Right cardiac atrium (tissue), 5 donors: Measurements from ENCODE around the gene SLC25A27. TPM values are rescaled to one million over a fixed set of nuclear protein-coding genes. Genes with fewer than 3 reads are reported as not detected.

Experiments used
- ATAC-seq, 2 donors: fragments of 200-7000 bp; cut with Tn5 transposase; one replicate each; pipeline versions ENCODE4 v1.8.0 to v1.9.1; 2020; ENCODE audit warnings: moderate library complexity in 2 of 2, mild to moderate bottlenecking in 1 of 2
- DNase-seq, 3 donors: peaks; one replicate each; pipeline ENCODE4 v3.0.0-alpha.2; 2020
- H3K27ac ChIP-seq: one replicate; pipeline ENCODE4 v1.5.1; 2013; ENCODE audit warnings: mild to moderate bottlenecking, low read length, control low read depth, moderate library complexity
- H3K27me3 ChIP-seq: one replicate; pipeline ENCODE4 v1.6.1; 2013; ENCODE audit not compliant: control insufficient read depth, insufficient read depth
- H3K4me1 ChIP-seq: one replicate; pipeline ENCODE4 v1.6.1; 2013; ENCODE audit warnings: low read length; ENCODE audit not compliant: control insufficient read depth, insufficient read depth
- H3K4me3 ChIP-seq: one replicate; pipeline ENCODE4 v1.5.1; 2013; ENCODE audit warnings: low read length, control low read depth
- H3K9me3 ChIP-seq: one replicate; pipeline ENCODE4 v1.6.1; 2013; ENCODE audit warnings: low read length; ENCODE audit not compliant: control insufficient read depth
- WGBS: extraction: QIAGEN DNeasy Blood & Tissue Kit; methylation state at CpG from one replicate; pipeline ENCODE4 v1.1.7; 2013; 5-methylcytosine and 5-hydroxymethylcytosine counted together
- intact Hi-C, 4 donors: fragments of 100-400 bp; cut with DNase I; formaldehyde crosslinking; loops; one replicate each; pipeline versions ENCODE4 v1.11.0 to v1.14.0; 2022 to 2023
- long read RNA-seq, 4 donors: library from polyadenylated mRNA; unstranded; transcript quantifications; one replicate each; pipeline ENCODE4 v2.0.0, GENCODE V29; 2020 to 2021
- polyA plus RNA-seq: library from polyadenylated mRNA; stranded (reverse); fragments of 200-250 nt; gene quantifications from one replicate; pipeline ENCODE4 v1.2.3, GENCODE V29; 2013
- total RNA-seq, 4 donors: library from RNA; stranded (reverse); fragmentation: NEBNext Ultra II Directional; extraction: Animal tissue kit (Norgen Biotek cat#: 25700); gene quantifications; one replicate each; pipeline ENCODE4 v1.2.1, GENCODE V29; 2021
- donor health status: healthy with polysubstance abuse.
- donor health status: DM: no; HTN: yes; CAD: no.
- donor health status: DM: no; HTN: no; CAD: no.
- donor health status: DM: no; HTN: yes; CAD: no; lungs with severe emphysema.
- donor health status: DM: yes; HTN: yes; CAD: no.

The SLC25A27 gene, protein sequence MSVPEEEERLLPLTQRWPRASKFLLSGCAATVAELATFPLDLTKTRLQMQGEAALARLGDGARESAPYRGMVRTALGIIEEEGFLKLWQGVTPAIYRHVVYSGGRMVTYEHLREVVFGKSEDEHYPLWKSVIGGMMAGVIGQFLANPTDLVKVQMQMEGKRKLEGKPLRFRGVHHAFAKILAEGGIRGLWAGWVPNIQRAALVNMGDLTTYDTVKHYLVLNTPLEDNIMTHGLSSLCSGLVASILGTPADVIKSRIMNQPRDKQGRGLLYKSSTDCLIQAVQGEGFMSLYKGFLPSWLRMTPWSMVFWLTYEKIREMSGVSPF
- total RNA-seq (10 to 100 TPM; 15.5 to 19.9 (median 17.7) TPM), polyA plus RNA-seq (17.0 TPM)
- long read RNA-seq, donor 1, partial matches to known transcripts: 0 of 7 reads
- long read RNA-seq, donor 1, other reads (novel, unspliced or antisense): 6 of 7 reads
- long read RNA-seq, donor 2, partial matches to known transcripts: 0 of 7 reads
- long read RNA-seq, donor 2, other reads (novel, unspliced or antisense): 7 of 7 reads
- long read RNA-seq, donor 3, partial matches to known transcripts: 0 of 9 reads
- long read RNA-seq, donor 3, other reads (novel, unspliced or antisense): 9 of 9 reads
- long read RNA-seq, donor 4, partial matches to known transcripts: 1 of 8 reads
- long read RNA-seq, donor 4, other reads (novel, unspliced or antisense): 6 of 8 reads

DNA sequence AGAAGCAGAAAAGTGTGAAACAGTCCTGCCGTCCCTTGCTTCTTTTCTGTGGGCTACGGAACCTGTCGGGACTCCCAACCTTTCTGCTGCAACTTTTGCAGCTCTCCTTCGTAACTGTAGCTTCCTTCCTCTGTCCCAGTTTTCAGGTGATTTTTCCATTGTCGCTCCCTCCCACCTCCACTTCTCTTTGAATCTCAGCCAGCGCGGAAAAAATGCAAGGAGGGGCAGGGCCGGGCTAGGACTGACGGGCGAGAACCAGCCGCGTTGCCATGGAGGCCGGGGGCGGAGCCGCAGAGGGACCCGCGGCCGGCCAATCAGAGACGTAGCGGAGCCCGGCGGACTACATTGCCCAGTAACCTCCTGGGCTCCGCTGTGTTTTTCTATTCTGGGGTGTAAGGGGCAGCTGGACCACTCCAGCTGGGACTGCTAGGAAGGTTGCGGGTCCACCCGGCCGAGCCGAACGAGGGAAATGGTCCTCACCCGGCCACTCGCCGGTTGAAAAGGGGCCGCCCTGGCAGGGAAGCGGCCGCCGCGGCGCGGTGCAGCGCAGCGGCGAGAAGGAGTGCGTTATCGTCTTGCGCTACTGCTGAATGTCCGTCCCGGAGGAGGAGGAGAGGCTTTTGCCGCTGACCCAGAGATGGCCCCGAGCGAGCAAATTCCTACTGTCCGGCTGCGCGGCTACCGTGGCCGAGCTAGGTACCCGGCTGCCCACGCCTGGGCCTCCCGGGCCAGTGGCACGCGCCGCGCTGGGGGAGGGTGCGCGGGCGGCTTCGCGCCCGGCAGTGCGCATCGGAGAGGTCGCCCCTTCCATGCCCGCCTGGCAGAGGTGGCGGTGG lies at the start of gene SLC25A27, which contains the start of gene CYP39A1:
TSS of gene SLC25A27 (plus strand) at position 373 of the 836 bp plus-strand sequence. CDS start at position 591, 218 bp downstream.
TSS of gene CYP39A1 (minus strand) at position 216 of the 836 bp plus-strand sequence. CDS start 236 bp downstream, outside the sequence.
- Histone ChIP-seq H3K4me3 (peak within 1 kb of the TSS; percentile 79), H3K4me1 (no peaks in the 10 kb centered on the region), H3K27ac (peak within 1 kb of the TSS; percentile 80), H3K27me3 (no peaks in the 10 kb centered on the region), H3K9me3 (no peaks in the 10 kb centered on the region)
- intact Hi-C loops: no loop called here
- DNase-seq (peak; percentile 93 to 98 (median 96)), ATAC-seq (peak; percentile 100)
- under 1% methylated on average over 72 of the region's 72 CpGs for WGBS

DNA sequence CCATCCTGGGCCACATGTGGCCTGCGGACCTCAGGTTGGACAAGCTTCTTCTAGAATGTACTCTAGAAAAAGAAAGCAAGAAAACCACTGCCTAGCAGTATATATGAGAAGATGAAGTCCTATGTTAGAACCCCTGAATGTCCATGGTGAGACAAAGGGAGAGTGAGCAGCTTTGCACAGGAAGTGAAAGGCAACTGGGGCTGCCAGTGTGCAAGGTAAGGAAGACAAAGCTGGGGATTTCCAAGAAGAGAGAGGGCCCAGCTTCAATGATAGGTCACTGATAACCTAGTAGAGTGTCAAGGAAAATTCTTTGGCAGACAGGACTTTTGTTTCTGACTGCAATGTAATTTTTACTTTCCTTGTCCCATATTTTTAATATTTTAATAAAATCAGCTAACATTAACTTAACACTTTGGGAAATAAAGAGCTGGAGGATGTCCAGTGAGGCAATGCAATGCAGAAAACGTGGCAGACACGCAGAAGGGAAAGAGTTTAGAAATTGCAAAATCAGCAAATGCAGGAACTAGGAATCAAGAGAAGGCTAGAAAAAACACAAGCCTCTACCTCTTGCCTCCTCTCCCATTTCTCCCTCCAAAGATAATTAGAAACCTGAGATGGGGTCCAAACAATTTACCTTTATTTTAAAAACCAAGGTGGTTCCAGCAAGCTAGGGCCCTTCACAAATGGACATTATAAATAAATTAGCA lies 47.5 kb upstream of the SLC25A27 start:
- ATAC-seq (no peak), DNase-seq (no peak)
- Histone ChIP-seq H3K4me3 (no peak overlapping the region), H3K9me3 (no peaks in the 10 kb centered on the region), H3K4me1 (peaks cover 2% of the 10 kb centered on the region), H3K27me3 (no peaks in the 10 kb centered on the region), H3K27ac (no peak overlapping the region)
- intact Hi-C loops: no loop called here
- 83% methylated on average over 3 of the region's 3 CpGs for WGBS

DNA sequence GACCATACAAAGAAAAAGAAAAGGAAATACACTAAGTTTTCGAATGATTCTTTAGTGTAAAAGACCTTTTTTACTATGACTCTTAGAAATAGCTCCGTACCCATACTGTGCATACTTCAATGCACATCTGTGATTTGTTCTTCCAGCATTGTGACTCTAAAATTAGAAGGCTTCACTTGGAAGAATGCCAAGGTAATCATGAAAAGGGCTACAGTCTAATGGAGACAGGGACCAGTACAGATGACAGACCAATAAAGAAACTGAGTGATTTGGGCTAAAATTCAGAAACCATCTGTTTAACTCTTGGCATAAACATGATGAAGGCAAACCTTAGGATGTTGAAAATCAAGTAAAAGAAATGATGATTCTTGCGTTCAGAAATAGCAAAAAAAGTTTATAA lies 46.4 kb upstream of the SLC25A27 start:
- DNase-seq (no peak), ATAC-seq (no peak)
- 52% methylated on average over 3 of the region's 3 CpGs for WGBS
- no peaks in the 10 kb centered on the region for H3K27me3 ChIP-seq
- H3K27ac ChIP-seq: no peak overlapping the region
- H3K9me3 ChIP-seq: no peaks in the 10 kb centered on the region
- peaks cover 2% of the 10 kb centered on the region for H3K4me1 ChIP-seq
- intact Hi-C loops: no loop called here
- H3K4me3 ChIP-seq: no peak overlapping the region

DNA sequence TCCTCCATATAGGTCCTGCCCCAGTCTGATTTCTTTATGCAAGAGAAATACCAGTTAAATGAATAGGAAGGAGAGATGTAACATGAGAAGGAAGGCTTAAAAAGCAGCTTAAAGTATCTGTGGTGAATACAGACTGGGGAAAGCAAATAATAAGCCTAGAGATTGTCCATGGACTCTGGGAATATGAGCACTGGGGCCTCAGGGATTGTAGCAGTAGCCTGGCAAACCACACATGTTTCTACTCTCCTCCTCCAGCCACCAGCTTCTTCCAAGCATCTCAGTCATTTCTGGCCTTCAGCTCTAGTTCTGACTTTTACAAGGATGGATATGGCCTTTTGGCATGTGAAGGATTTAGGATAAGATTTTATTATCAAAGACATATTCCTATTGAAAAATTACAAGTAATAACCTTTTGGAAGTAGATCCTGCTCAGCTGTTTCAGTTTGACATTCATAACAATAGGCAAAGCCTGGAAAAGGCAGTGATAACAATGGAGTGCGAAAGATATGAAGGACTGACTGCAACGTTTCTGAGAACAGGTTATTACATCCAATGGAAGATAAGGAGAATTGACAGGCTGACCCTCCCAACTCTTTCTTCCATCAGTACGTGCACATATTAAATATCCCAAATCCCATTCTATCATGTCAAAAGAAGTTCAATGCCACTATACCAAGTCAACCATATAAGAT lies 41.8 kb upstream of the SLC25A27 start:
- no peaks in the 10 kb centered on the region for H3K4me1 ChIP-seq
- ATAC-seq: no peak
- H3K9me3 ChIP-seq: no peaks in the 10 kb centered on the region
- H3K4me3 ChIP-seq: no peak overlapping the region
- H3K27ac ChIP-seq: no peak overlapping the region
- no peak for DNase-seq
- intact Hi-C loops: no loop called here
- WGBS: 57% methylated on average over 3 of the region's 3 CpGs
- H3K27me3 ChIP-seq: no peaks in the 10 kb centered on the region

DNA sequence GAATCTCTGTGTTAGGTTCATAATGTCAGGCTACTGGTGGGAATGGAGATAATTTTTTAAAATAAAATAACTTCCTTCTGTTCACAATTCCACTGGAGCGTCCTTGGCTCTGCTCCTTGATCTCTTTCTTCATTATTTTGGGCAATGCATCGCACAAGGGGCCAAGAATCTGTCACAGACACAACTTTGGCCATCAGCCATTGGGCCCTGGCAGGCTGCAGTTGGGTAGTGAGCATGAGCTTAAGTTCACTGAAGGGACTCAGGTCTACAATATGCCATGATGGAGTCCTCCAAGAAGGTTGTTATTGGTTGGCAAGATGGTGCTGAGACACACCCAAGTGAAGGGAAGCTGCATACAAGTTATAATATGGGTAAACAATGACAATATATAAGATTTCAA lies 40.1 kb upstream of the SLC25A27 start:
- intact Hi-C loops: no loop called here
- ATAC-seq: peak; percentile 28 to 47

DNA sequence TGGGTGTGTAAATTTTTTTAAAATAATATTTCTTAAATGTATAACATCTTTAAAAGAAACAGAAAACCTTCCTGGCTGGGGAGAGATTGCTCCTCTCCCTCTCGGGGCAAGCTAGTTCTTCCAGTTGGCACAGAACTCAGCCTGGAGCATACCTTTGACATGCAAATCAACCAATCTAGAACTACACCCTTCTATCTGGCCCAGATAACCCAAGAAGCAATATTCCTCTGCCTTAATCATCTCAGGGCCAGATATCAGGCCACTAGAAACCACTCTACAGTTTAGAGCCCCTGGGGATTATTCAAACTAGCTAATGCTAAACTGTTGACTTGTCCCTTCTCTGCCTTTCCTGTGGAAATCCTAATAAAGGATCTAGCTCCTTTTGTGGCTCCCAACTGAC lies 34.0 kb upstream of the SLC25A27 start:
- H3K4me3 ChIP-seq: no peak overlapping the region
- ATAC-seq (no peak), DNase-seq (no peak)
- no peak overlapping the region for H3K27ac ChIP-seq
- peaks cover 1% of the 10 kb centered on the region for H3K4me1 ChIP-seq
- WGBS: 90% methylated on average over 1 of the region's 1 CpG
- no peaks in the 10 kb centered on the region for H3K27me3 ChIP-seq
- no peaks in the 10 kb centered on the region for H3K9me3 ChIP-seq
- intact Hi-C loops: no loop called here

More for the DNA sequence above, 40.1 kb upstream of the SLC25A27 start:
- no peak overlapping the region for H3K4me3 ChIP-seq
- no peaks in the 10 kb centered on the region for H3K9me3 ChIP-seq
- H3K4me1 ChIP-seq: no peaks in the 10 kb centered on the region
- H3K27me3 ChIP-seq: no peaks in the 10 kb centered on the region
- H3K27ac ChIP-seq: no peak overlapping the region
- DNase-seq: peak; percentile 17 to 60 (median 43)
- WGBS: 46% methylated on average over 2 of the region's 2 CpGs

DNA sequence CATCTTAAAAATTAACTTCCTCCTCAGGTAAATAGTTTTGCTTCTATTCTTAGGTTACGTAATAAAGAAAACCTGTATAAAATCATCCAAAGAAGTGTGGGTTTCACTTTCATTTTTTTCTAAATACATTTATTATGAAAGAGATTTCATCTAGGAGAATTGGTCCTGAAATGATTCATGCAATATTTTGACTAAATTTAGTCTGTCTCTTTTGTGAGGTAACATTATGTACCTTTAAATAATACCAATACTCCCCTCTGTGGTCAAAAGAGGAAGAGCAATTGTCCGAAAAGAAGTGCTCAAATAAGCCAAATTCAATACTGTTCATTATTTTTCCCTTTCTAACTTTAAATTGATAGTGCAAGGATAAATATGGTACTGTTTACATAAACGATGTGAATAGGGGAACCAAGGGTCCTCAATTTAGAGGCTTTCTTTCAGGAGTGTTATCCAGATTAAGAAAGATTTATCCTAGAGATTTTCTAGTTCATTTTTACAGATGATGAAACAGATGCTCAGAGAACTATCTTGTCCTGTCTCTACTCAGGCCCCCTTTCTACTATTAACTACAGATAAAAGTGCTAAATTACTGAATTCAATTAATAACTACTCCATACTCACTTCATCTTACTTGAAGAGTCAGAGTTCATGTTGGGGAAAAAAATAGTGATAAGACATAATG lies 26.4 kb upstream of the SLC25A27 start:
- no peak for DNase-seq
- intact Hi-C loops: loop anchor here in 3 of 4 donors (5.0 to 10.0 kb wide), 3 partner anchors 132 to 209 kb away; partner anchors contain the start of gene RCAN2 (in 2 of the 3)
- H3K9me3 ChIP-seq: no peaks in the 10 kb centered on the region
- H3K27ac ChIP-seq: no peak overlapping the region
- no peaks in the 10 kb centered on the region for H3K27me3 ChIP-seq
- WGBS: 28% methylated on average over 3 of the region's 3 CpGs
- H3K4me3 ChIP-seq: no peak overlapping the region
- no peaks in the 10 kb centered on the region for H3K4me1 ChIP-seq
- peak in 1 of 2 donors; percentile 31 for ATAC-seq

DNA sequence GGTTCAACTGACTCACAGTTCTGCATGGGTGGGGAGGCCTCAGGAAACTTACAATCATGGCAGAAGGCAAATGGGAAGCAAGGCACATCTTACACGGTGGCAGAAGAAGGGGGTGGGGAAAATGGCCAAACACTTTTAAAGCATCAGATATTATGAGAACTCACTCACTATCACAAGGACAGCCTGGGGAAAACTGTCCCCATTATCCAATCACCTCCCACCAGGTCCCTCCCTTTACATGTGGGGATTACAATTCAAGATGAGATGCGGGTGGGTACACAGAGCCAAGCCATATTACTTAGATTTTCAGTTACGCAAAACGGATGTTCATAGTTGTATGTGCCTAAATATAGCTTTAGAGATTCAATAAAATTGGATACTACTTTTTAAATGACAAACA lies 25.8 kb upstream of the SLC25A27 start:
- Histone ChIP-seq H3K27me3 (no peaks in the 10 kb centered on the region), H3K27ac (no peak overlapping the region), H3K4me3 (no peak overlapping the region), H3K4me1 (no peaks in the 10 kb centered on the region), H3K9me3 (no peaks in the 10 kb centered on the region)
- intact Hi-C loops: loop anchor here in 3 of 4 donors (5.0 to 10.0 kb wide), 3 partner anchors 132 to 210 kb away; partner anchors contain the start of gene RCAN2 (in 2 of the 3)
- 87% methylated on average over 4 of the region's 4 CpGs for WGBS
- no peak for DNase-seq
- no peak for ATAC-seq

DNA sequence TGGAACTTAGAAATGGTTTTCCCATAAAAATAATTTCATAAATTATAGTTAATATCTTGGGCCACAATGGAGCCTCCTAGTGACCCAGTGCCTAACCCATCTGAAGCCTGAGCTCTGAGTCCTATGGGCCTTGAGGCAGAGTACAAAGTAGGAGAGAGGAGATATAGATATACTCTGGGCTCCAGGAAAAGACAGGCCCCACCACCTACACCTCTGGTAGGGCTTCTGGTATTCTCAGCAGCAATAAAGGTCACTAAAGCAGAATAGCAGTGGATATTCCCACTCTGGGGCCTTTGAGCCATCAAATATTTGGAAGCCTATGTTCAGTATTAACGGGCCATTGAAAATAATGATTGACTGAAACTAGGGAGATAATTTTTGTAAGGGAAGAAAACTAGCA lies 24.3 kb upstream of the SLC25A27 start:
- DNase-seq (no peak), ATAC-seq (peak; percentile 52 to 55)

More for the DNA sequence above, 24.3 kb upstream of the SLC25A27 start:
- no peak overlapping the region for H3K27ac ChIP-seq
- no peak overlapping the region for H3K4me3 ChIP-seq
- H3K27me3 ChIP-seq: no peaks in the 10 kb centered on the region
- intact Hi-C loops: loop anchor here in 3 of 4 donors (5.0 to 10.0 kb wide), 3 partner anchors 134 to 211 kb away; partner anchors contain the start of gene RCAN2 (in 2 of the 3)
- H3K4me1 ChIP-seq: no peaks in the 10 kb centered on the region
- no peaks in the 10 kb centered on the region for H3K9me3 ChIP-seq
- 51% methylated on average over 1 of the region's 1 CpG for WGBS
